Cardiac fibroblast (primary cell): ENCODE measurements around the gene SCNN1G.

ENCODE experiments used
- DNase-seq, 2 donors: peaks; one replicate each; pipeline versions ENCODE4 v3.0.0 to v3.0.0-alpha.2; 2010; ENCODE audit warnings: low read depth in 2 of 2
- H3K4me3 ChIP-seq, 2 donors: replicated peaks in 1 of 2; 1 replicate in 1 of 2; 2 replicates in 1 of 2; pipeline ENCODE4 v1.5.1; 2011; ENCODE audit warnings: low read depth in 2 of 2, low read length in 2 of 2, mild to moderate bottlenecking in 2 of 2, moderate library complexity in 1 of 2
- CTCF ChIP-seq: IDR thresholded peaks from one replicate; pipeline ENCODE4 v1.5.1; 2011; ENCODE audit warnings: low read depth, mild to moderate bottlenecking, low read length, inconsistent platforms

Gene SCNN1G

GRCh38 chr16:23152386-23153178 is 30.0 kb upstream of the SCNN1G start:
- H3K4me3 ChIP-seq = no peak overlapping the region
- no peak for TF ChIP-seq CTCF
- no peak for DNase-seq

- DNase-seq = peak; percentile 28 to 33
- TF ChIP-seq CTCF = peak; percentile 43
- no peak overlapping the region for H3K4me3 ChIP-seq
These were observed 27.0 kb upstream of the SCNN1G start for GRCh38 chr16:23155445-23156049.

- no peak for TF ChIP-seq CTCF
- no peak for DNase-seq
- H3K4me3 ChIP-seq = no peak overlapping the region
These were observed 26.4 kb upstream of the SCNN1G start for GRCh38 chr16:23156110-23156509.

GRCh38 chr16:23156946-23157460 is 25.5 kb upstream of the SCNN1G start:
- H3K4me3 ChIP-seq = no peak overlapping the region
- no peak for DNase-seq
- TF ChIP-seq CTCF = no peak

GRCh38 chr16:23158114-23158513 is 24.4 kb upstream of the SCNN1G start:
- no peak for DNase-seq
- H3K4me3 ChIP-seq = no peak overlapping the region
- no peak for TF ChIP-seq CTCF

- DNase-seq = no peak
- H3K4me3 ChIP-seq = no peak overlapping the region
- TF ChIP-seq CTCF = no peak
These were observed 22.5 kb upstream of the SCNN1G start for GRCh38 chr16:23160082-23160481.
